Body of pancreas (tissue), 4 donors: ENCODE results near the gene LRRC8B.

Experiments used
- CTCF ChIP-seq, 7 experiments: fragments of 450-650 bp in 4 of 7; fragments of 200-600 bp in 3 of 7; sonication (generic) in 3 of 7; IDR thresholded peaks; one replicate each; pipeline ENCODE4 v1.5.1; 2016 to 2019; ENCODE audit warnings: antibody characterized with exemption in 7 of 7
- POLR2A ChIP-seq, 3 donors: fragments of 450-650 bp; IDR thresholded peaks; one replicate each; pipeline ENCODE4 v1.6.1; 2016; ENCODE audit warnings: antibody characterized with exemption in 3 of 3, mild to moderate bottlenecking in 2 of 3

- TF ChIP-seq CTCF (IDR thresholded peaks at IDR 0.05), result no peak
- no peak for TF ChIP-seq POLR2A (IDR thresholded peaks at IDR 0.05)
Measured at GRCh38 chr1:89607586-89608318, 83.1 kb downstream of the LRRC8B start.
